GM18873 (cell line): ENCODE measurements around the gene VSTM2L.

Source experiments
- ATAC-seq: cut with Tn5 transposase; IDR thresholded peaks from one replicate; pipeline ENCODE4 v1.9.1; 2021; ENCODE audit warnings: mild to moderate bottlenecking, moderate library complexity, moderate number of reproducible peaks; ENCODE audit not compliant: unreplicated experiment, low FRiP score

Gene VSTM2L

DNA sequence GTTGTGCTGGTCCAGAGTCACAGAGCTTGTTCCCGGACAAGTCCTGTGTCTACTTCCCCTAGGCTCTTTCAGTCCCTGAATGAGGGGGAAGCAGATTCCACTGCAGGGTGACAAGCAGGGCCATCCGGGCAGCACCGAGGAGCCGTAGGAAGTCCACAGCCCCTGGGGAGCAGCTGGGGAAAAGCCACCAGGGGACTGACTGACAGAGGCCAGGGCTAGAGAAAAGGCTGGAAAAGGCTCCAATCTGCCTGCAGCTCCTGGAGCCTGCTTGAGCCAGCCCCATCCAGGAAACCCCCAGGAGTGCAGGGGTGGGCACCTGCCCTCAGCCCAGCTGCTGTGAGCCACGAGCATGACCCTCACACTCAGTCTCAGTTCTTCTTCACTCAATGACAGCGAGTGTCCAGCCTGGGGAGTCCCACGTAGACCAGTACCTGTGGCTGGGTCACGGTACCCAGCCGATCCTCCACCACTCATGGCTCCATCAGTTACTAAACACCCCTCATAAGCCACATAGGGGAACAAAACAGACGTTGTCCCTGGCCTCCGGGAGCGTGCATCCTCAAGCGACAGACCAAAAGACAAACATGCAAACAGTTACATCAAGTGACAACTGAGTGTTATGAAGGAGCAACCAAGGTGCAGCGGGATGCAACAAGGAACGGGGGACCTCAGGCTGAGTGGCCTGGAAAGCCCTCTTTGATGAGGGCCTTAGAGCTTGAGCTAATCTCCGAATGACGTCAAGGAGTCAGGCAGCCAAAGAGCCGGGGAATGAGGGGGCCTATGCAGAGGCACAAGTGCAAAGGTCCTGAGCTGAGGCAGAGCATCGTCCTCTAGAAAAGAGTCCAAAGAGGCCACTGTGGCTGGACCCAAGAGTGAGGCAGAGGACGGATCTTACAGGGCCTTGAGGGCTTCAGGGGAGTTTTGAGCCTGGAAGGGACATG is 24.8 kb upstream of the VSTM2L start:
- ATAC-seq, result no peak

DNA sequence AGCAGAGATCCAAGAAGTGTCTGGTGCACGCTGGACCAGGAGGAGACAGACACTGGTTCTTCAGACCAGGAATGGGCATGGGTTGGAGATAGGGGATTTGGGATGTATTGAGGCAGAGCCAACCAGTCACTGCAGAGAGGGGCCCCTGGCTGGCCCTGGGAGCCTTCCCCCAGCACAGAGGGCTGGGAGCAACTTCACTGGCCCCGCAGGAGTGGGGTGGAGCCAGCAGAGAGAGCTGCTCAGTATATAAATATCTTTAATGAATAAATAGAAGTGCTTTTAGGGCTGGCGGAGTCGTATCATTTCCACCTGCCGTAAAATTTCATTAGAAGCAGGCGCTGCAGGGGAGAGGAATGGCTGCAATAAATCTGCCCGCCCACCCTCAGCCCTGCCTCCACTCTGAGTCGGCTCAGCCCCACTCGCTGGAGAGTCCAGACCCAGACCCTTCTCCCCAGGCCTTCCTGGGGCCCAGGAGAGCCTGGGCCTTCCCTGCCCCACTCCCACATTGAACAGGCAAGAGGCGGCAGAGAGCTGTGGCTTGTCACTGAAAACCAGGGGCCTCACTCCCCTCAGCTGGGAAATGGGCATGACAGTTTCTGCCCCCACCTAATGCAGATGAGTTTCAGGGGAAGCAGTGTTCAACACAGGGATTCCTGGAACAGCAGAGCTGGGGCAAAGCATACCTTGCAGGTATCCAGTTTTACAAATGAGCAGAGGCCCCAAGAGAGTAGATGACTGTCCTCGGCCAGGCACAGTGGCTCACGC is 23.9 kb upstream of the VSTM2L start:
- no peak for ATAC-seq

GRCh38 chr20:37879843-37880242 is 23.1 kb upstream of the VSTM2L start:
- ATAC-seq, result no peak

DNA sequence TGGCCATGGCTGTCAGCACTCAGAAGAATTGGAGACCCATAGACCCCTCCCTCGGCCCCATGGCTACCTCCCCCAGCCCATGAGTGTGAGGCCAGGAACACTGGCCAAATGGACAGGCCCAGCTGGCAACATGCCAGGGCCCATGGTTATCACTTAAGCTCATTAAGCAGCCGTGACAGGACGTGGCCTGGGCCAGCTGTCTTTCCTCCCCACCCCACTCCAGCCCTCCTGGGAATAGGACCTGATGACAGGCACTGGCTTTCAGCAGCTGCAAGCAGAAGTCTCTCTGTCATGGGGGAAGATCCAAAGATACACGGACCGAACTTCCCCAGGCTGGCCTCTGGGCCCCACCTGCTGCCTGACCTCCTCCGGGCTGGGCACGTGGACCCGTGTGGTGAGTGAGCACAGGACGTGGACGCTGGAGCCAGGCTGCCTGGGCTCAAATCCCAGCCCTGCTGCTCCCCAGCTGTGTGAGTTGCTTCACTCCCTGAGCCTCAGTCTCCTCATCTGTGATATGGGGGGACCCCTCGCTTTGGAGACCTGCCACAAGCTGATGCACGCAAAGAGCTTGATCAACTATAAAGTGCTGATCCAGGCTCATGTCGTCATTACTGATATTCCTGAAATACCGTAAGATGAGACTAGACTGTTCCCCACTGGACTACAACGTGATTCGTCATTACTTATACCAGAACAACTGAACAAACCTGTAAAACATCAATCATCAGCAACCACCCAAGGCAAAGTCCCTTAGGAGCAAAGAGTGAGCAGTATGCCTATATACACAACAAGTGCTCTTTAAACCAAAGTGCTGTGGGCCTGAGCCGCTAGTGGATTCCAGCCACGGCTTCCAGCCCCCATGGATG is 22.0 kb upstream of the VSTM2L start:
- ATAC-seq, result no peak

DNA sequence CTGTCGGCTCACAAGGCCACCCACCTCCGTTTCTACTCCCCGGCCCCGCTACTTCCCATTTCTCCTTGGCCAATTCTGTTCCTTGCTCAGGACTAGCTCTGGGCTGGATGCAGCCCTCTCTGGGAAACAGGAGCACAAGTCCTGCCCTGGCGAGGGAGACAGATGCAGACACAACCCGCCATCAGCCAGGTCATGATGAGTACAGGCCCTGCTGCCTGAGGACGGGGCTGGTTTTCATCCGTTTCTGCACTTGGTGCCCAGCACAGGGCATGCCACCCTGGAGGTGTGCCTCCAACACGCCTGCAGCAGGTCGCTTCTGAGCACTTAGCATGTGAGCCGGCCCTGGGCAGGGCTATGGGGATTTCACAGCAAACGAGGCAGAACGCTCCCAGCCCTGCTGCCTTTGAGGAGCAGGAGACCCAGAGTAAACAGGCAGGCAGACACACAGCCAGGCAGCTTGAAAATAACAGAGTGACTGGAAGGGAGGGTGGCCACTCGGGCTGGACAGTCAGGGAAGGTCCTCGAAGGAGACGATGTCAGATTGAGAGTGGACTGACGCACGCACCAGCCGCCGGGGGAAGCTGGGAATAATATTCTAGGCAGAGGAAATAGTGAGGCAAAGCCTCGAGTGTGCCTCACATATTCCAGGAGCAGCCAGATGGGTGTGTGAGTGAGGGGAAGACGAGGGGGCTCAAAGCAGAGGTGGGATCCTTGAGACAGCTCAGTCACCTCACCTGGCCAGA is 21.2 kb upstream of the VSTM2L start:
- no peak for ATAC-seq

- no peak for ATAC-seq
Measured at GRCh38 chr20:37882961-37883712, 19.8 kb upstream of the VSTM2L start.

- no peak for ATAC-seq
Measured at GRCh38 chr20:37885042-37885441, 17.9 kb upstream of the VSTM2L start.

GRCh38 chr20:37885593-37886503 is 17.1 kb upstream of the VSTM2L start:
- ATAC-seq, result no peak

DNA sequence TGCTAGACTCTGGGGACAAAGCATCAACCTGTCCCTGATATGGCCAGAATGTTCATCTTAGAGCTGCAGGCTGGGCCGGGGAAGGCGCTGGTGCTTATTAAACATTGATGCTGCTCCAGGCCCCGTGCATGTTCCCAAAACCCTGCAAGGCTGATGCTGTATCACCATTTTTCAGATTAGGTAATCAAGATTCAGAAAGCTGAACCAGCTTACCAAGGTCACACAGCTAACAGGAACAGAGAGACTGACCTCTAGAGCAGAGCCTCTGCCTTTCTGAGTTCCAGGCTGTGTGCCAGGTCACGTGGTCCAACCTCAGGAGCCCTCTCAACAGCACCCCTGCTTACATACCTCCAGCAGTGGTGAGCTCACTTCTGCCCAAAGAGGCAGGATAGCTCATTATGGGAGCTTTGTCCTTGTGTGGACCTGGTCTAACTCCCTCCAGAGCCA is 16.1 kb upstream of the VSTM2L start:
- ATAC-seq, result no peak

- ATAC-seq, result no peak
Measured at GRCh38 chr20:37888641-37889040, 14.3 kb upstream of the VSTM2L start.

- no peak for ATAC-seq
Measured at GRCh38 chr20:37890108-37890507, 12.8 kb upstream of the VSTM2L start.

DNA sequence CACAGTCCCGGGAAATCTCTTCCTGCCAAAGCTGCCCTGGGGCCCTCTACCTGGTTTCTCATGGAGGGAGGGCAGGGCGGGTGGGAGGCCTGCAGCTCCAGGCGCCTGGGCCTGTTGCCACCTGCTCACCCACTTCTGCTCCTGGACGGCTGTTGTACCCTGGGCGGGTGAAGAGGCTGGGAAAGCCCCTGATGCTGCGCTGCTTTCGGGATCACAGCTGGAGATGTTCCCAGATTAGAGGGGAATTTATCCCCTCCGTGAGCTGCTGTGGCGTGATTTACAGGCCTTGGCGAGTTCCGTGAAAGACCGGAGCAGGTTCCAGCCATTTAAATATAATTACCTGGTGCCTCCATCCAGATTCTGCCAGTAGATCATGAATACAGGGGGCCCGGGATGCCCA is 12.3 kb upstream of the VSTM2L start:
- no peak for ATAC-seq

DNA sequence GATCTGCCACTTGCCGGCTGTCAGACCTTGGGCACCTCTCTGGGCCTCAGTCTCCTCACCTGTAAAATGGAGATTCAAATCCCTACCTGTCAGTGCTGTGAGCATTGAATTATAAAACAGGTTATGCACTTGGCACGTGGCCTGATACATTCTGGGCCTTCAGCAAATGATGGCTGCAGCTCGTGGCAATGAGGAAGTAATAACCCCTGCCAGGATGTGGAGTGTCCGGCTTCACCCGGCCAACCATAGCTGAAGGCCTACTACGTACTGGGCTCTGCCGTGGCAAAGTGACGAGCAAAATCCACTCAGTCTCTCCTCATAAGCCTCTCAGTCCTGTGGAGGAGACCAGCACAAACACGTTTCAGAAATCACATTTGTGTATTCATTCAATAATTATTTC is 10.9 kb upstream of the VSTM2L start:
- no peak for ATAC-seq

- ATAC-seq, result no peak
Measured at GRCh38 chr20:37893566-37894241, 9.2 kb upstream of the VSTM2L start.

DNA sequence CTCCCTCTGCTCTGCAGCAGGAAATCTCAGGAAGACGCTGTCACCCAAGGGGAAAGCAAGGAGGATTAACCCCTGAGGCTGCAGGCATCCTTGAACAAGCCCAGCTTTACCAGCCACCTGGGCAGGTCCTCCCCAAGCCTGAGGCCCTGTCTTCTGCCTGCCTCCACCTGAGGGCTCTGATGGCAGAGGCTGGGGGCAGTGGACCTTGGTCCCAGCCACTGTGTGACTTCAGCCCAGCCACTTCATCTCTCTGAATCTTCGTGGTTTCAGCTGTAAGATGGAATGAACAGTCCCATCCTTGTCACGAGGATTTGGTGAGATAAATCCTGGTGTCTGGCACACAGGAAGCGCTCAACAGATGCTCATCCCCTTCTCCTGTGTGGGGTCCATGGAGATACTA is 8.5 kb upstream of the VSTM2L start:
- no peak for ATAC-seq

DNA sequence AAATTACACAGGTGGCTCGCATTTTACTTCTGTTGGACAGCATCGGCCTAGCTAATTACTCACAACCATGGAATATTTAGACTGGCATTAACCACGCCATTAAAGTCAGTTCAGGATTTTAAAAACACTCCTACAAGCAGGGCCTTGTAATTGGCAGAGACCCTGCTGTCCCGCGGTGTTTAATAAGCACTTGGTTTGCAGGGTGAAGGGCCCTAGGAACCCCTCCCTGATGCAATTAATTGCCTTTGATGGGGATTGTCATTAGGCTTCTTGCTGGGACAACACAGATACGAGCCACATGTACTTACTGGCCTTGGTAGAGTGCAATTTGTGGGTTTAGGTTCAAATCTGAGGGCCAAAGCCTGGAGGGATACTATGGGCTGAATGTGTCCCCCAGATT is 7.8 kb upstream of the VSTM2L start:
- ATAC-seq, result no peak

GRCh38 chr20:37896932-37897548 is 5.9 kb upstream of the VSTM2L start:
- no peak for ATAC-seq
